HepG2 (cell line): ENCODE results near the gene MYO3B. TPM values are rescaled to one million over a fixed set of nuclear protein-coding genes. Genes with fewer than 3 reads are reported as not detected.

Experiments
- ATAC-seq: fragments of 200-7000 bp; cut with Tn5 transposase; 3 replicates; pipeline ENCODE4 v1.9.1; 2020; ENCODE audit warnings: mild to moderate bottlenecking, moderate library complexity
- BruUV-seq: library from RNA; stranded (reverse); fragments of 400-500 nt; replicated peaks from 2 replicates; lab custom pipeline; 2021; lab: Mats Ljungman, UMichigan
- CTCF ChIA-PET: fragments of 300-600 bp; formaldehyde crosslinking; extraction: SDS; loops from one replicate; lab custom pipeline; 2021; ENCODE audit warnings: low total read pairs, inconsistent platforms, low intra/inter-chr PET ratio; lab: Yijun Ruan, JAX
- POLR2A ChIA-PET: fragments of 350-600 bp; sonication (Branson Sonifier 250); formaldehyde crosslinking; loops from one replicate; lab custom pipeline; 2020; ENCODE audit warnings: antibody characterized with exemption, inconsistent platforms; lab: Yijun Ruan, JAX
- DNase-seq: peaks from one replicate; pipeline ENCODE4 v3.0.0-alpha.2; 2015; ENCODE audit warnings: low spot score
- FAIRE-seq: peaks from 3 replicates; lab custom pipeline; 2011; peaks lifted over from hg19 to GRCh38; lab: Jason Lieb, UNC
- H2AFZ ChIP-seq: one replicate; pipeline ENCODE4 v1.6.1; 2011; ENCODE audit warnings: low read length, inconsistent platforms
- H3K27ac ChIP-seq: fragments of 300-600 bp; 3 replicates; pipeline ENCODE4 v1.8.0; 2011; ENCODE audit warnings: mixed run types, mild to moderate bottlenecking, mixed read lengths, low read length, inconsistent platforms; ENCODE audit not compliant: insufficient read depth; ENCODE audit errors: extremely low read length
- H3K27me3 ChIP-seq, 2 experiments: fragments of 200-600 bp in 1 of 2; 2 replicates in 1 of 2; 3 replicates in 1 of 2; pipeline versions ENCODE4 v1.6.0 to v1.8.0; 2011; ENCODE audit warnings: low read length in 2 of 2, mild to moderate bottlenecking in 2 of 2, moderate library complexity in 2 of 2, inconsistent platforms in 1 of 2; ENCODE audit not compliant: insufficient read depth in 2 of 2, control insufficient read depth in 1 of 2
- H3K36me3 ChIP-seq, 2 experiments: fragments of 200-600 bp in 1 of 2; replicated peaks in 1 of 2; 2 replicates in 1 of 2; 3 replicates in 1 of 2; pipeline versions ENCODE4 v1.5.1 to v1.8.0; 2011; ENCODE audit warnings: low read length in 2 of 2, inconsistent platforms in 1 of 2; ENCODE audit not compliant: insufficient read depth in 2 of 2, control insufficient read depth in 1 of 2
- H3K4me1 ChIP-seq: 2 replicates; pipeline ENCODE4 v1.5.1; 2012; ENCODE audit warnings: low read length, inconsistent platforms; ENCODE audit not compliant: insufficient read depth
- H3K4me2 ChIP-seq: 2 replicates; pipeline ENCODE4 v1.6.0; 2011; ENCODE audit warnings: low read depth, low read length, inconsistent platforms
- H3K4me3 ChIP-seq, 3 experiments: fragments of 200-600 bp in 1 of 3; sonication (generic), shearing (Covaris generic) in 1 of 3; replicated peaks in 1 of 3; 2 replicates each; pipeline ENCODE4 v1.5.1; 2011 to 2016; ENCODE audit warnings: low read length in 3 of 3, inconsistent platforms in 2 of 3, low read depth in 2 of 3, mild to moderate bottlenecking in 2 of 3, control low read depth in 1 of 3, mixed read lengths in 1 of 3; ENCODE audit not compliant: insufficient read depth in 1 of 3
- H3K79me2 ChIP-seq: one replicate; pipeline ENCODE4 v1.6.1; 2011; ENCODE audit warnings: low read length, inconsistent platforms; ENCODE audit not compliant: insufficient read depth
- H3K9ac ChIP-seq: 2 replicates; pipeline ENCODE4 v1.6.0; 2011; ENCODE audit warnings: mild to moderate bottlenecking, low read depth, low read length, inconsistent platforms; ENCODE audit not compliant: insufficient read depth
- H3K9me3 ChIP-seq: 2 replicates; pipeline ENCODE4 v1.5.1; 2012; ENCODE audit warnings: mild to moderate bottlenecking, low read length
- H4K20me1 ChIP-seq: 2 replicates; pipeline ENCODE4 v1.6.0; 2011; ENCODE audit warnings: inconsistent platforms, mild to moderate bottlenecking, low read length, moderate library complexity; ENCODE audit not compliant: insufficient read depth
- ATF7-NPFF ChIP-seq: sonication (generic); formaldehyde crosslinking; IDR thresholded peaks from 2 replicates; pipeline ENCODE4 v1.8.1; 2023; ENCODE audit warnings: mild to moderate bottlenecking, low read depth, missing genetic modification reagents, moderate library complexity
- HNRNPH1 ChIP-seq: fragments of 200-400 bp; formaldehyde crosslinking; optimal IDR thresholded peaks from 2 replicates; pipeline ENCODE3; 2017; ENCODE audit warnings: mild to moderate bottlenecking, low read depth, low read length
- HOXA9 ChIP-seq: sonication (generic); formaldehyde crosslinking; IDR thresholded peaks from 2 replicates; pipeline ENCODE4 v1.8.1; 2022; ENCODE audit warnings: missing genetic modification reagents, mild to moderate bottlenecking, moderate library complexity, borderline replicate concordance
- IKZF1 ChIP-seq: fragments of 450-650 bp; IDR thresholded peaks from 2 replicates; pipeline ENCODE4 v1.7.1; 2016
- KLF13 ChIP-seq: sonication (generic); formaldehyde crosslinking; IDR thresholded peaks from 2 replicates; pipeline ENCODE4 v1.4.0; 2020; ENCODE audit warnings: mild to moderate bottlenecking, missing genetic modification reagents
- NFRKB ChIP-seq: fragments of 450-650 bp; IDR thresholded peaks from 2 replicates; pipeline ENCODE4 v1.6.1; 2017
- ONECUT2 ChIP-seq: sonication (generic); formaldehyde crosslinking; IDR thresholded peaks from 2 replicates; pipeline ENCODE4 v1.4.0; 2020; ENCODE audit warnings: missing genetic modification reagents
- PAX8 ChIP-seq: sonication (generic); formaldehyde crosslinking; IDR thresholded peaks from 2 replicates; pipeline ENCODE4 v1.8.0; 2022; ENCODE audit warnings: mild to moderate bottlenecking, missing genetic modification reagents, borderline replicate concordance
- RARA ChIP-seq: IDR thresholded peaks from 2 replicates; pipeline ENCODE4 v1.6.1; 2016; ENCODE audit warnings: missing genetic modification reagents, missing compliant biosample characterization
- RBM39 ChIP-seq: fragments of 200-400 bp; formaldehyde crosslinking; IDR thresholded peaks from one replicate; pipeline ENCODE4 v1.6.1; 2018; ENCODE audit warnings: antibody characterized with exemption, mild to moderate bottlenecking, low read depth, low read length; ENCODE audit not compliant: poor library complexity, severe bottlenecking
- ZNF101 ChIP-seq: sonication (generic); formaldehyde crosslinking; IDR thresholded peaks from 2 replicates; pipeline ENCODE4 v1.4.0; 2020; ENCODE audit warnings: mild to moderate bottlenecking, low read depth, missing genetic modification reagents, borderline replicate concordance
- ZNF138 ChIP-seq: sonication (generic); formaldehyde crosslinking; IDR thresholded peaks from 2 replicates; pipeline ENCODE4 v1.5.0; 2020; ENCODE audit warnings: mild to moderate bottlenecking, low read depth, missing genetic modification reagents
- ZNF160 ChIP-seq: sonication (generic); formaldehyde crosslinking; IDR thresholded peaks from 2 replicates; pipeline ENCODE4 v1.8.0; 2022; ENCODE audit warnings: mild to moderate bottlenecking, inconsistent platforms, missing genetic modification reagents
- ZNF260 ChIP-seq: sonication (generic); formaldehyde crosslinking; IDR thresholded peaks from 2 replicates; pipeline ENCODE4 v1.4.0; 2020; ENCODE audit warnings: missing genetic modification reagents, low read depth, mild to moderate bottlenecking, borderline replicate concordance
- ZNF501 ChIP-seq: sonication (generic); formaldehyde crosslinking; IDR thresholded peaks from 2 replicates; pipeline ENCODE4 v1.5.1; 2020; ENCODE audit warnings: mild to moderate bottlenecking, moderate library complexity, missing genetic modification reagents
- ZNF558 ChIP-seq: sonication (generic); formaldehyde crosslinking; IDR thresholded peaks from 2 replicates; pipeline ENCODE4 v1.9.0; 2022; ENCODE audit warnings: mild to moderate bottlenecking, missing genetic modification reagents, borderline replicate concordance
- ZNF577 ChIP-seq: sonication (generic); formaldehyde crosslinking; IDR thresholded peaks from 2 replicates; pipeline ENCODE4 v1.4.0; 2020; ENCODE audit warnings: mild to moderate bottlenecking, low read depth, missing genetic modification reagents, borderline replicate concordance
- ZNF737 ChIP-seq: sonication (generic); formaldehyde crosslinking; IDR thresholded peaks from 2 replicates; pipeline ENCODE4 v1.5.0; 2020; ENCODE audit warnings: missing genetic modification reagents, mild to moderate bottlenecking, borderline replicate concordance
- ZSCAN30 ChIP-seq: sonication (generic); formaldehyde crosslinking; IDR thresholded peaks from 2 replicates; pipeline ENCODE4 v1.5.0; 2020; ENCODE audit warnings: mild to moderate bottlenecking, missing genetic modification reagents
- in situ Hi-C: cut with HindIII; loops from 2 replicates; pipeline ENCODE4 v1.10.0; 2017; ENCODE audit warnings: low pct_unique_long_range_greater_than_20kb; ENCODE audit not compliant: extremely low pct_ligation_motif_present
- intact Hi-C: fragments of 100-400 bp; cut with micrococcal nuclease; formaldehyde crosslinking; loops from one replicate; pipeline ENCODE4 v1.10.0; 2022; ENCODE audit not compliant: unreplicated experiment
- polyA plus RNA-seq, 8 experiments: library from polyadenylated mRNA; depleted of rRNA in 3 of 8; stranded (reverse) in 7 of 8; unstranded in 1 of 8; fragments of >200 nt; fragmentation: Illumina TruSeq in 4 of 8; extraction: Trizol in 4 of 8; gene quantifications; 2 replicates each; pipeline versions ENCODE4 v1.2.1 to v1.2.3, GENCODE V29; 2011 to 2016; ENCODE audit warnings: low read depth in 4 of 8, missing spikeins in 1 of 8, mixed read lengths in 1 of 8; ENCODE audit not compliant: insufficient read depth in 1 of 8
- total RNA-seq, 5 experiments: library from RNA; depleted of rRNA; stranded (reverse); fragments of >200 nt; fragmentation: Illumina TruSeq; extraction: Trizol; gene quantifications; 2 replicates each; pipeline ENCODE4 v1.2.3, GENCODE V29; 2016; ENCODE audit warnings: low read depth in 1 of 5
- TF ChIP-seq, protein P1 (sequence below): sonication (generic); formaldehyde crosslinking; IDR thresholded peaks from 2 replicates; pipeline ENCODE4 v1.4.0; 2020; ENCODE audit warnings: missing genetic modification reagents

The MYO3B gene
- total and polyA plus RNA-seq, 2 of the 13 experiments (the other 11 are each of a cell fraction or from before 2014, with no cell fraction given), result 0.01 TPM; not detected in 1

DNA sequence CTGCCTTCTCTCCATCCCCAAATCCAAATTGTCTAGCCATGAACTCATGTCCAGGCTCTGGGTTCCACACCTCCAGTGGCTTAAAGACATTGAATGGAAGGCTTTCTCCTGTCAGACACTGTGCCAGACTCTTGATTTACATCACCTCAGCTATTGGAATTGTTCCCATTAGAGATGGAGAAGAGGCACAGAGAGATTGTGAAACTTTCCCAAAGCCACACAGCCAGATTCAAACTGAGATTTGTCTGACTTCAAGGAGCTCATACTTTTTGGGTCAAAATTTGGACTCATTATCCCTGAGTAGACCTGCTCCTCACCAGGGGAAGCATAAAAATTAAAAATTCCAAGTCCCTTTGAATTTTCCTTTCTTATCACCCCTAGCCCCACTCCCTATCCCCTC, 18.9 kb upstream of the MYO3B start:
- Histone ChIP-seq H2AFZ (no peak overlapping the region), H3K4me1 (peaks cover 27% of the 10 kb centered on the region), H3K79me2 (no peaks in the 10 kb centered on the region), H3K27ac (no peak overlapping the region), H4K20me1 (no peaks in the 10 kb centered on the region), H3K27me3 (peaks cover 0 to 12% of the 10 kb centered on the region in 2 experiments; a peak in 2 of 5 replicates), H3K9me3 (no peaks in the 10 kb centered on the region), H3K4me2 (no peak overlapping the region), H3K36me3 (no peaks in the 10 kb centered on the region), H3K9ac (no peak overlapping the region), H3K4me3 (no peak overlapping the region)
- in situ Hi-C loops, result no loop called here
- TF ChIP-seq, protein P1, sequence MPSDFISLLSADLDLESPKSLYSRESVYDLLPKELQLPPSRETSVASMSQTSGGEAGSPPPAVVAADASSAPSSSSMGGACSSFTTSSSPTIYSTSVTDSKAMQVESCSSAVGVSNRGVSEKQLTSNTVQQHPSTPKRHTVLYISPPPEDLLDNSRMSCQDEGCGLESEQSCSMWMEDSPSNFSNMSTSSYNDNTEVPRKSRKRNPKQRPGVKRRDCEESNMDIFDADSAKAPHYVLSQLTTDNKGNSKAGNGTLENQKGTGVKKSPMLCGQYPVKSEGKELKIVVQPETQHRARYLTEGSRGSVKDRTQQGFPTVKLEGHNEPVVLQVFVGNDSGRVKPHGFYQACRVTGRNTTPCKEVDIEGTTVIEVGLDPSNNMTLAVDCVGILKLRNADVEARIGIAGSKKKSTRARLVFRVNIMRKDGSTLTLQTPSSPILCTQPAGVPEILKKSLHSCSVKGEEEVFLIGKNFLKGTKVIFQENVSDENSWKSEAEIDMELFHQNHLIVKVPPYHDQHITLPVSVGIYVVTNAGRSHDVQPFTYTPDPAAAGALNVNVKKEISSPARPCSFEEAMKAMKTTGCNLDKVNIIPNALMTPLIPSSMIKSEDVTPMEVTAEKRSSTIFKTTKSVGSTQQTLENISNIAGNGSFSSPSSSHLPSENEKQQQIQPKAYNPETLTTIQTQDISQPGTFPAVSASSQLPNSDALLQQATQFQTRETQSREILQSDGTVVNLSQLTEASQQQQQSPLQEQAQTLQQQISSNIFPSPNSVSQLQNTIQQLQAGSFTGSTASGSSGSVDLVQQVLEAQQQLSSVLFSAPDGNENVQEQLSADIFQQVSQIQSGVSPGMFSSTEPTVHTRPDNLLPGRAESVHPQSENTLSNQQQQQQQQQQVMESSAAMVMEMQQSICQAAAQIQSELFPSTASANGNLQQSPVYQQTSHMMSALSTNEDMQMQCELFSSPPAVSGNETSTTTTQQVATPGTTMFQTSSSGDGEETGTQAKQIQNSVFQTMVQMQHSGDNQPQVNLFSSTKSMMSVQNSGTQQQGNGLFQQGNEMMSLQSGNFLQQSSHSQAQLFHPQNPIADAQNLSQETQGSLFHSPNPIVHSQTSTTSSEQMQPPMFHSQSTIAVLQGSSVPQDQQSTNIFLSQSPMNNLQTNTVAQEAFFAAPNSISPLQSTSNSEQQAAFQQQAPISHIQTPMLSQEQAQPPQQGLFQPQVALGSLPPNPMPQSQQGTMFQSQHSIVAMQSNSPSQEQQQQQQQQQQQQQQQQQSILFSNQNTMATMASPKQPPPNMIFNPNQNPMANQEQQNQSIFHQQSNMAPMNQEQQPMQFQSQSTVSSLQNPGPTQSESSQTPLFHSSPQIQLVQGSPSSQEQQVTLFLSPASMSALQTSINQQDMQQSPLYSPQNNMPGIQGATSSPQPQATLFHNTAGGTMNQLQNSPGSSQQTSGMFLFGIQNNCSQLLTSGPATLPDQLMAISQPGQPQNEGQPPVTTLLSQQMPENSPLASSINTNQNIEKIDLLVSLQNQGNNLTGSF, result no peak
- TF ChIP-seq ZNF160 (CRISPR knock-in tag) (no peak), ZNF501 (no peak), ATF7-NPFF (CRISPR knock-in tag) (no peak), ZNF138 (CRISPR knock-in tag) (no peak), ONECUT2 (CRISPR knock-in tag) (no peak), ZNF260 (no peak), RBM39 (no peak), ZSCAN30 (CRISPR knock-in tag) (no peak), KLF13 (no peak), ZNF737 (CRISPR knock-in tag) (no peak), HOXA9 (CRISPR knock-in tag) (no peak), HNRNPH1 (no peak), ZNF101 (CRISPR knock-in tag) (no peak), ZNF577 (no peak), PAX8 (CRISPR knock-in tag) (no peak), IKZF1 (no peak), RARA (CRISPR knock-in tag) (no peak), NFRKB (no peak), ZNF558 (CRISPR knock-in tag) (no peak)
- intact Hi-C loops, result no loop called here
- CTCF ChIA-PET, result no interaction called here
- POLR2A ChIA-PET, result no interaction called here
- BruUV-seq, result no TSS peak
- FAIRE-seq (no peak), ATAC-seq (no peak), DNase-seq (no peak)
